NCI-H1930 (cell line): ENCODE measurements around the gene ZNF556.

Source experiments
- DNase-seq, 2 experiments: peaks; one replicate each; lab custom pipeline; 2025; lab: John Stamatoyannopoulos, UW

The ZNF556 gene

DNA sequence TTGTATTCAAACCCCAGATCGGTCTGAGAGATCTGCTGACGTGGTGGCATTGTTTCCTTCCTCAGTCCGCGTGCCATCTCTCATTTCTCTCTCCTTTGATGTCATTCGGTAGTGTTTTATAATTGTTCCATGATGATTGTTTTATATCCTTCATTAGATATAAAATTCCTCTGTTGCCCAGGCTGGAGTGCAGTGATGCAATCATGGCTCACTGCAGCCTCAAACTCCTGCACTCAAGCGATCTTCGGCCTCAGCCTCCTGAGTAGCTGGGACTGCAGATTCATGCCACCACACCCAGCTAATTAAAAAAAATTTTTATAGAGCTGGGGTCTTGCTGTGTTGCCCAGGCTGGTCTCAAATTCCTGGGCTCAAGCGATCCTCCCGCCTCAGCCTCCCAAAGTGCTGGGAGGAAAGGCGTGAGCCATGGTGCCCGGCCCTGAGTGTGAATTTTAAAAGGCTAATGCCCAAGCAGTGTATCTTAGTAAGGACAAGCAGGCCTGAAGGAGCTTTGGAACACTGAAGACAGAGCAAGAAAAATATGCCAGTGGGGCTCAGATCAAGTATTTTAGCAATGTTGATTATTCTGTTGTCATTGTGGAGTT lies 38.9 kb downstream of the ZNF556 start:
- no peak for DNase-seq

- no peak for DNase-seq
Measured at GRCh38 chr19:2906631-2907195, 39.6 kb downstream of the ZNF556 start.

- no peak for DNase-seq
Measured at GRCh38 chr19:2912306-2912705, 45.2 kb downstream of the ZNF556 start.

DNA sequence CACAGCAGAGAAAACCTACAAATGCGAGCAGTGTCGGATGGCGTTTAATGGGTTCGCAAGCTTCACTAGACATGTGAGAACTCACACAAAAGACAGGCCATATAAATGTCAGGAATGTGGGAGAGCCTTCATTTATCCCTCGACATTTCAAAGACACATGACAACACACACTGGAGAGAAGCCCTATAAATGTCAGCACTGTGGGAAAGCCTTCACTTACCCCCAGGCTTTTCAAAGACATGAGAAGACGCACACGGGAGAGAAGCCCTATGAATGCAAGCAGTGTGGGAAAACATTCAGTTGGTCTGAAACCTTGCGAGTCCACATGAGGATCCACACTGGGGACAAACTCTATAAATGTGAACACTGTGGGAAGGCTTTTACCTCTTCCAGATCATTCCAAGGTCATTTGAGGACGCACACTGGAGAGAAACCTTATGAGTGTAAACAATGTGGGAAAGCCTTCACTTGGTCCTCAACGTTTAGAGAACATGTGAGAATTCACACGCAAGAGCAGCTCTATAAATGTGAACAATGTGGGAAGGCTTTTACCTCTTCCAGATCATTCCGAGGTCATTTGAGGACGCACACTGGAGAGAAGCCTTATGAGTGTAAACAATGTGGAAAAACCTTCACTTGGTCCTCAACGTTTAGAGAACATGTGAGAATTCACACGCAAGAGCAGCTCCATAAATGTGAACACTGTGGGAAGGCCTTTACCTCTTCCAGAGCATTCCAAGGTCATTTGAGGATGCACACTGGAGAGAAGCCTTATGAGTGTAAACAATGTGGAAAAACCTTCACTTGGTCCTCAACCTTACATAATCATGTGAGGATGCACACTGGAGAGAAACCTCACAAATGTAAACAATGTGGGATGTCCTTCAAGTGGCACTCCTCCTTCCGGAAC lies 50.4 kb downstream of the ZNF556 start:
- DNase-seq = no peak

DNA sequence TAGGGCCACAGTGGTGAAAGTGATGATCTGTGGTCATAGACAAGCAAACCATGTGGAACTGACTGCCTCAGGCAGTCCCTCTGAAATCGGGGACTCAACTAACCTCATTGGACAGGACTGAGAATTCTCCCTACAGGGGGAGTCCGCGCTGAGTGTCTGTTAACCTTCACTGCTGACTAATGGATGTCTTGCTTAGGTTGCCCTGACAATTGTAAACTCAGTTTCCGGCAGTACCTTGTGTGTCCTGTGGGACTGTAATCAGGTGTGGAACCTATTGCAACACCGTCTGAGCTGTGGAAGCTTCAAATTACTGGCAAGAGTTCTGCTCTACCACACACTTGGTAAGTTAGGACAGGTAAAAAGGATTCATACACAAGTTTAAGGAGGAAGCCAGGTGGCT lies 55.9 kb downstream of the ZNF556 start:
- DNase-seq = no peak

- DNase-seq = no peak
Measured at GRCh38 chr19:2923510-2923909, 56.4 kb downstream of the ZNF556 start.

DNA sequence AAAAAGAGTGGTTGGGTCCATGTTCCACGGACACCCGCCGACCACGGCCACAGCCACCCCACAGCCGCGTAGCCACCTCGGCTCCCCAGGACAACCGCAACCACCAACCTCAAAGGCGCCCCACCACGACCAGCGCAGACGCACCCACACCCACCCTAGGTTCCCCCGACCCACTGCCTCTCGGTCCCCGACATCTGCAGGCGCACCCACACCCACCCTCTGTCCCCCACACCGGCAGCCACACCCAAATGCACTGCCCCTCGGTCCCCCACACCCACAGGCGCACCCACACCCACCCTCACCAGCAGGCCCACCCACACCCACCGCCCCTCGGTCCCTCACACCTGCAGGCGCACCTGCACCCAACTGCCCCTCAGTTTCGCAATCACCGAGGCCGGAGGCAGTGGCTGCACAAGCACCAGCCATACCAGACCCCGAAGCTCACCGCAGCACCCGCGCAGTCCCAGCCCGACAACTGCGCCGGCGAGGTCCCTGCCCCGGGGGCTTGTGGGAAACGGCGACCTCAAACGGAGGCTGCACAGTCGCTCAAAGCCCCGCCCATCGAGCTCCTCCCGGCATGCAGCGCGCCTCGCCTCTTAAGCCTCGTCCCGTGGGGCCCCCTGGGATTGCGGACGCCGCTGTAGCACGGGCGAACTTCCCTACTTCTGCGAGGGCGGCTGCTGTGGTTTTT lies 59.4 kb downstream of the ZNF556 start:
- no peak for DNase-seq

GRCh38 chr19:2927032-2927430 lies 59.9 kb downstream of the ZNF556 start:
- no peak for DNase-seq
